Neuronal stem cell (in vitro differentiated cells): Measurements from ENCODE around the gene GPR26.
"Not testable (repeated sequence)": the region's sequence is repeated elsewhere in the genome, so short reads cannot be mapped to it uniquely, and the experiment has no call there.

Experiments used
- DNase-seq: peaks from one replicate; pipeline ENCODE4 v3.0.0-alpha.2; 2013; ENCODE audit warnings: low spot score
- H2AFZ ChIP-seq: one replicate; pipeline ENCODE4 v1.6.1; 2013; ENCODE audit warnings: mild to moderate bottlenecking, low read length, inconsistent platforms
- H2AK5ac ChIP-seq: 2 replicates; pipeline ENCODE4 v1.6.1; 2013; ENCODE audit warnings: low read depth, mild to moderate bottlenecking, inconsistent platforms, low read length, moderate library complexity, mixed read lengths
- H2BK120ac ChIP-seq: 2 replicates; pipeline ENCODE4 v1.6.1; 2013; ENCODE audit warnings: low read depth, mild to moderate bottlenecking, inconsistent platforms, low read length, moderate library complexity, mixed read lengths
- H2BK12ac ChIP-seq: one replicate; pipeline ENCODE4 v1.6.1; 2013; ENCODE audit warnings: low read length, inconsistent platforms
- H2BK15ac ChIP-seq: 2 replicates; pipeline ENCODE4 v1.6.1; 2013; ENCODE audit warnings: mild to moderate bottlenecking, low read length, inconsistent platforms, mixed read lengths
- H2BK5ac ChIP-seq: one replicate; pipeline ENCODE4 v1.6.1; 2013; ENCODE audit warnings: inconsistent platforms, mild to moderate bottlenecking, low read length, moderate library complexity
- H3K14ac ChIP-seq: one replicate; pipeline ENCODE4 v1.6.1; 2013; ENCODE audit warnings: low read length, inconsistent platforms
- H3K18ac ChIP-seq: 2 replicates; pipeline ENCODE4 v1.6.1; 2013; ENCODE audit warnings: low read length, inconsistent platforms
- H3K23ac ChIP-seq: 2 replicates; pipeline ENCODE4 v1.6.1; 2013; ENCODE audit warnings: low read depth, mild to moderate bottlenecking, mixed read lengths, low read length, inconsistent platforms; ENCODE audit not compliant: poor library complexity
- H3K27ac ChIP-seq: replicated peaks from 3 replicates; pipeline ENCODE4 v1.5.1; 2013; ENCODE audit warnings: low read length, inconsistent platforms
- H3K27me3 ChIP-seq, 3 experiments: 2 replicates each; pipeline ENCODE4 v1.6.1; 2013; ENCODE audit warnings: low read length in 3 of 3, mild to moderate bottlenecking in 2 of 3, inconsistent platforms in 1 of 3, low read depth in 1 of 3, mixed read lengths in 1 of 3, moderate library complexity in 1 of 3; ENCODE audit not compliant: control insufficient read depth in 3 of 3, insufficient read depth in 3 of 3
- H3K36me3 ChIP-seq, 2 donors: replicated peaks in 1 of 2; 2 replicates each; pipeline ENCODE4 v1.6.1; 2013; ENCODE audit warnings: low read length in 2 of 2; ENCODE audit not compliant: control insufficient read depth in 2 of 2, insufficient read depth in 2 of 2
- H3K4ac ChIP-seq: 2 replicates; pipeline ENCODE4 v1.6.1; 2013; ENCODE audit warnings: inconsistent platforms, mild to moderate bottlenecking, low read length, moderate library complexity
- H3K4me1 ChIP-seq, 2 donors: 1 replicate in 1 of 2; 2 replicates in 1 of 2; pipeline ENCODE4 v1.6.1; 2013; ENCODE audit warnings: low read length in 2 of 2, low read depth in 1 of 2; ENCODE audit not compliant: control insufficient read depth in 2 of 2, insufficient read depth in 1 of 2
- H3K4me2 ChIP-seq: one replicate; pipeline ENCODE4 v1.6.1; 2013; ENCODE audit warnings: mild to moderate bottlenecking, low read length, inconsistent platforms; ENCODE audit not compliant: insufficient read depth, poor library complexity, severe bottlenecking
- H3K4me3 ChIP-seq, 2 donors: 2 replicates each; pipeline ENCODE4 v1.5.1; 2013; ENCODE audit warnings: low read length in 2 of 2, mild to moderate bottlenecking in 2 of 2, inconsistent platforms in 1 of 2, moderate library complexity in 1 of 2
- H3K79me1 ChIP-seq: one replicate; pipeline ENCODE4 v1.6.1; 2013; ENCODE audit warnings: low read depth, mild to moderate bottlenecking, inconsistent platforms, low read length, moderate library complexity
- H3K9ac ChIP-seq: one replicate; pipeline ENCODE4 v1.6.1; 2013; ENCODE audit warnings: mild to moderate bottlenecking, low read depth, low read length, inconsistent platforms; ENCODE audit not compliant: poor library complexity
- H3K9me3 ChIP-seq, 2 donors: replicated peaks in 1 of 2; 2 replicates each; pipeline versions ENCODE3 to v1.6.1; 2013; ENCODE audit warnings: low read length in 2 of 2, mild to moderate bottlenecking in 2 of 2, inconsistent platforms in 1 of 2, low read depth in 1 of 2, mixed read lengths in 1 of 2, moderate library complexity in 1 of 2; ENCODE audit not compliant: control insufficient read depth in 2 of 2, insufficient read depth in 1 of 2
- H4K8ac ChIP-seq: one replicate; pipeline ENCODE4 v1.6.1; 2013; ENCODE audit warnings: low read depth, mild to moderate bottlenecking, inconsistent platforms, low read length, moderate library complexity
- H4K91ac ChIP-seq: one replicate; pipeline ENCODE4 v1.6.1; 2013; ENCODE audit warnings: low read length, low read depth, mild to moderate bottlenecking, inconsistent platforms; ENCODE audit not compliant: poor library complexity
- WGBS, 2 donors: extraction: QIAGEN DNeasy Blood & Tissue Kit; methylation state at CpG; one replicate each; pipeline ENCODE4 v1.1.7; 2013; ENCODE audit warnings: missing lambda C conversion rate in 2 of 2, mixed read lengths in 1 of 2; ENCODE audit not compliant: insufficient read length in 2 of 2, insufficient replicate concordance in 1 of 2; ENCODE audit errors: extremely low coverage in 2 of 2; 5-methylcytosine and 5-hydroxymethylcytosine counted together

Gene GPR26

DNA sequence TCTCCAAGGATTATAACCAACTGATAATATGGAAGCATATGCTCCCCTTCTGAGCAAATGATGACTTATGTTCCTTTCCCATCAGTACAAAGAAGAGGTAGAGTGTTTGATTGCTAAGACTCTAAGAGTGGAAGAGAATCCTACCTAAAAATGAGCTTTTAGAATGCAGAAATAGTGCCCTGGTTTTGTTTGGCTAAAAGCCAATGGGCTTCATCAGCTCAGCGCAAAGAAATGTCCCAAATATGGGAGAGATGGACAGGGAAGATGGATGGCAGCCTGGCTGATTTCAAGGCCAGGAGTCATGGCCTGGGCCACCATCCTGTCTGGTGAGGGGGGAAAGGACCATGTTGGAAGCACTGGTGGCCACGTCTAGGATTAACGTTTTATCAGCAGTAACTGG lies 60.2 kb downstream of the GPR26 start:
- peaks cover 0 to 10% of the 10 kb centered on the region in 2 donors for H3K4me1 ChIP-seq
- H3K4me3 ChIP-seq: no peak overlapping the region
- no peak overlapping the region for H3K27ac ChIP-seq
- no peak overlapping the region for H3K4me2 ChIP-seq
- no peak overlapping the region for H2AFZ ChIP-seq
- WGBS, 2 donors: no CpG with 5 or more reads among the region's 3 CpGs
- H2AK5ac ChIP-seq: no peak overlapping the region
- H2BK5ac ChIP-seq: no peak overlapping the region
- H3K79me1 ChIP-seq: no peaks in the 10 kb centered on the region
- H4K91ac ChIP-seq: no peak overlapping the region
- no peak overlapping the region for H2BK120ac ChIP-seq
- H3K9ac ChIP-seq: no peak overlapping the region
- no peak overlapping the region for H3K18ac ChIP-seq
- H3K36me3 ChIP-seq: no peaks in the 10 kb centered on the region
- H3K9me3 ChIP-seq: peaks cover 0 to 2% of the 10 kb centered on the region in 2 donors
- H3K4ac ChIP-seq: no peak overlapping the region
- H3K27me3 ChIP-seq: no peaks in the 10 kb centered on the region
- DNase-seq: no peak
- no peak overlapping the region for H2BK12ac ChIP-seq
- H2BK15ac ChIP-seq: no peak overlapping the region
- H4K8ac ChIP-seq: no peak overlapping the region
- no peak overlapping the region for H3K23ac ChIP-seq
- no peak overlapping the region for H3K14ac ChIP-seq

DNA sequence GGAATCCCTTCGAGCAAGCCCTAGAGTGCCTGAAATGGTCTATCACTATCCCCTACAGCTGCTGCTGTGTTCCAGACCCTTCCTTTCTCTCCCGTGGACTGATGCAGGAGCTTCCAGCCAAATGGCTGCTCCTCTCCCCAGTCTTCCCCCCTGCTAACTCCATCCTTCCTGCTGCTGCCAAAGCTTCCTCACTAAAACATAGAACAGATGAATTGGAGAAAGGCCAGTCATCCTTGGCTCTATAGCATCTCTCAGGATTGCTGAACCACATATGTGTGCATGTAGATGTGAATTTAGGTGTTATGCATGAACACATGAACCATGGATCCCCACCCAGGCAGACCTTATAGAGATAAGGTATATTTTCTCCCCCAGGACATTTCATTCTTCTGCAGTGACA lies 60.7 kb downstream of the GPR26 start:
- no peak overlapping the region for H2BK12ac ChIP-seq
- no peak overlapping the region for H3K9ac ChIP-seq
- H3K18ac ChIP-seq: no peak overlapping the region
- no peak overlapping the region for H3K27ac ChIP-seq
- H3K27me3 ChIP-seq: no peaks in the 10 kb centered on the region
- H3K36me3 ChIP-seq: no peaks in the 10 kb centered on the region
- H4K91ac ChIP-seq: no peak overlapping the region
- no peak overlapping the region for H2BK120ac ChIP-seq
- no peak overlapping the region for H2BK15ac ChIP-seq
- H3K9me3 ChIP-seq: peaks cover 0 to 2% of the 10 kb centered on the region in 2 donors
- H4K8ac ChIP-seq: no peak overlapping the region
- no peak overlapping the region for H3K4ac ChIP-seq
- no peak overlapping the region for H2AFZ ChIP-seq
- WGBS, 2 donors: no CpG with 5 or more reads among the region's 2 CpGs
- no peak overlapping the region for H3K23ac ChIP-seq
- no peak overlapping the region for H3K14ac ChIP-seq
- H3K4me1 ChIP-seq: peaks cover 0 to 10% of the 10 kb centered on the region in 2 donors
- no peak overlapping the region for H3K4me2 ChIP-seq
- H3K79me1 ChIP-seq: no peaks in the 10 kb centered on the region
- no peak overlapping the region for H2BK5ac ChIP-seq
- no peak overlapping the region for H2AK5ac ChIP-seq
- no peak overlapping the region for H3K4me3 ChIP-seq
- DNase-seq: no peak

- Histone ChIP-seq H2AFZ (no peak overlapping the region), H3K4ac (no peak overlapping the region), H3K27me3 (no peaks in the 10 kb centered on the region), H4K8ac (no peak overlapping the region), H3K14ac (no peak overlapping the region), H3K9me3 (peaks cover 0 to 4% of the 10 kb centered on the region in 2 donors), H2BK12ac (no peak overlapping the region), H3K23ac (no peak overlapping the region), H3K79me1 (no peaks in the 10 kb centered on the region), H2BK120ac (no peak overlapping the region), H3K4me1 (peaks cover 0 to 10% of the 10 kb centered on the region in 2 donors), H3K18ac (no peak overlapping the region), H3K4me2 (no peak overlapping the region), H3K4me3 (no peak overlapping the region), H3K27ac (no peak overlapping the region), H2AK5ac (no peak overlapping the region), H2BK15ac (no peak overlapping the region), H3K9ac (no peak overlapping the region), H2BK5ac (no peak overlapping the region), H3K36me3 (no peaks in the 10 kb centered on the region), H4K91ac (no peak overlapping the region)
- WGBS, 2 donors: no CpG with 5 or more reads among the region's 6 CpGs
- no peak for DNase-seq
These were observed 63.4 kb downstream of the GPR26 start for GRCh38 chr10:123729523-123729922.

DNA sequence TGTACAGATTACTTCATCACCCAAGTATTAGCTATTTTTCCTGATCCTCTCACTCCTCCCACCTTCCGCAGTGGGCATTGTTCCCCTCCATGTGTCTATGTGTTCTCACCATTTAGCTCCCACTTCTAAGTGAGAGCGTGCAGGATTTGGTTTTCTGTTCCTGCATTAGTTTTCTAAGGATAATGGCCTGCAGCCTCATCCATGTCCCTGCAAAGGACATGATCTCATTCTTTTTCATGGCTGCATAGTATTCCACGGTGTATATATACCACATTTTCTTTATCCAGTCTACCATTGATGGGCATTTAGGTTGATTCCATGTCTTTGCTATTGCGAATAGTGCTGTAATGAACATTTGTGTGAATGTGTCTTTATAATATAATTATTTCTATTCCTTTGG lies 70.8 kb downstream of the GPR26 start:
- H3K4ac ChIP-seq, H2AFZ ChIP-seq, H2BK5ac ChIP-seq, H3K4me3 ChIP-seq, H3K23ac ChIP-seq, H3K36me3 ChIP-seq, H4K91ac ChIP-seq, H4K8ac ChIP-seq, H2BK15ac ChIP-seq, H3K27me3 ChIP-seq, H2AK5ac ChIP-seq, H3K9ac ChIP-seq, H2BK12ac ChIP-seq, H3K14ac ChIP-seq, H2BK120ac ChIP-seq, H3K79me1 ChIP-seq, DNase-seq, H3K4me1 ChIP-seq, H3K4me2 ChIP-seq, H3K18ac ChIP-seq, H3K27ac ChIP-seq, H3K9me3 ChIP-seq: not testable (repeated sequence)
- no CpG with 5 or more reads among the region's 4 CpGs for WGBS, 2 donors
